CD4-positive, alpha-beta T cell treated with Interleukin-10 for 1 hour (primary cell): Measurements from ENCODE around the gene FHIP2A.
"Not testable (repeated sequence)": the region's sequence is repeated elsewhere in the genome, so short reads cannot be mapped to it uniquely, and the experiment has no call there.

Source experiments
- DNase-seq: peaks from one replicate; pipeline ENCODE4 v3.0.0-alpha.2; 2020

Gene FHIP2A

DNA sequence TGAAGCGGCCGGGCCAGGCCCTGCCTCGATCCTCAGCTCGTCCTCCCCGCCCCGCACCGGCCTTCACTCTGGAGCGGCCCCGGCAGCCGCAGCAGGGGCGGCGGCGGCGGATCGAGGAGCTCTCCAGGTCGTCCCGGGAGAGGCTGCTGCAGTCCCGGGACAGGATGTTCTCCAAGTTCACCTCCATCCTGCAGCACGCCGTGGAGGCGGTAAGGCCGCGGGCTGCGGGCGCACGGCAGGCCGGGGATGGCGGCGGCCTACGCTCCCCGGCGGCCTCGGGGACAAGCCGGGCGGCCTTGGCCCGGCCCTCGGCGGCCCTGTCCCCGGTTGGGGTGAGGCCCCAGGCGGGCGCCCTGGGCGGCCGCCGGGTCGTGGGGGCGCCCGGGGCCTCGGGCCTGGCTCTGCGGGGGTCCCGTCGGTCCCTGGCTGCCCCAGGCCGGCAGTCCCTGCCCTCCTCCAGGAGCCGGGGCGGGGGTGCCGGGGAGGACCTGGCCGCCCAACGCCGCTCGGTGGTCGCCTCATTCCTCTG, 399 bp downstream of the FHIP2A start:
- no peak for DNase-seq

DNA sequence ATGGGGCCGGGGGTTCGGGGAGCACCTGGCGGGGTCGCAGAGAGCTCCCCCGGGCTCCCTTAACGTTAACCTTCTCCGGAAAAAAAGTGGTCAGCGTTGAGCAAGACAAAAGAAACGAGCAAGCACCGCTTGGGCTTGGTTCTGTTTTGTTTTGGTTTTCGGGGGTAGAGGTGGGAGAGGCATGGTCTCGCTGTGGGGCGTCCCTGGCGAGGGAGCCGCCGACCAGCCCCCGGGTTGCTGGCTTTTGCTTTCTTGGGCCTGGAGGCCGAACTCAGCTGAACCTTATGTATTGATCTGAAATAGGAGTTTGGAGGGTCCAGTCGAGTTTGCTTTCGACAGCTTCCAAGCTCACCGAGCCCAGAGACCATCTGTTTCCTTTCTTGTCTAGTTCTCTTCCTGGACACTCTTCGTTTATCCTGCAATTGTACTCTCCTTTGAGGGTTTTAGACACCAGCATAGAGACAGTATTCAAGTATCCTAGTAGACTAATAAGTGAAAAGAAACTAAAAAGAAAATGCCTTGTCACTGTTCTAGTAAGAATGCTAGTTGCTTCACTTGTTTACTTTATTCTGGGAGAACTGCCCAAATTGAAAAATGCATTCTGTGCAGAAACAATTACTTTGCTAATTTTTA, 980 bp downstream of the FHIP2A start:
- DNase-seq, result peak; percentile 38

- no peak for DNase-seq
These were observed 1.5 kb downstream of the FHIP2A start for GRCh38 chr10:114823077-114823463.

DNA sequence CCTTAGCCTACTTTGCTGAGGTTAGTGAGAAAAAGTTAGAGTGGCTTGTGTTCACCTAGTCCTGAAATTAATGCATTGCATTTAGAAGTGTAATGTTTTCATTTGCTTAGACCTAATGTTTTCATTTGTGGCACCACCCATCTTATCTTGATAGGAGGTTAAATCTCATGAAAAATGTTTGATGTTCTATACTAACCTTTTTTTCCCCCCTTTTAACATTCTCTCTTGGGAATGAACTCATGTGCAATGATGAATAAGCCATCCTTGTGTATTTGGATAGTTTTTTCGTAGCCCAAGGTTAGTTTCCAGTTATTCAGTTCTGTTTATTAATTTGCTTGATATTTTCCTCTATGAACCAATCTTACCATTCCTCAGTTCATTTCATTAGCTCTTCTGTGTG, 2.8 kb downstream of the FHIP2A start:
- DNase-seq, result no peak

DNA sequence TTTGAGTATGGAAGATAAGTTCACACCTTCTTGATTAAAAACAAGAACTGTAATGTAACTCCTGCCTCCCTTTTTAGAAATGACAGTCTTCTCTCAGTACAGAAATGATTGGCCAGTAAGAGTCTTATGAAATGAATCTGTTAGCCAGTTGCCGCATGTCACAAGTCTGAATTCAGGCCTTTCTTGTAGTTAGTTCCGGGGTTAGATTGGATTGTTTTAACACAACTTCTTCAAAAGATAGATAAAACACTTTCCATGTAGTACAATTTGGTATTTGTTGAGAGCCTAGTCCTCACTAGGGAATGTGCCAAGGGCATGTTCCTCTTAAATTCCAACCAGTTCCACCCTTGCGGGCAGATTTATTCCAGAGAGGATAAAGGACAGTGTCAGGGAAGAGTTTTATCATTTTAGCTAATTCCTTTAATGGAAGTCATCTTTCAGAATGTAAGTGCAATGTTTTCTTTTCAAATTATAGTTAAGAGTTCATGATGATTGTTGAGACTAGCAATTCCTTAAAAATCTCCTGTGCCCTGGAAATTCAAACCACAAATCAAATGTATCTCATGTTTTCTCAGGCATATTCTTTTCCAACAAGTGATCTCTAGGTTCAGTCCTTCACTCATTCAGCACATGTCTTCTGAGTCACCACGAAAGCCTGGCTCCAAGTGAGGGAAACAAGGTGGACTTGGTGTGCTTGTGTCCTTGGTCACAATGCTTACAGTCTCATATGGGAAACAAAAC, 4.1 kb downstream of the FHIP2A start:
- DNase-seq, result peak; percentile 17

DNA sequence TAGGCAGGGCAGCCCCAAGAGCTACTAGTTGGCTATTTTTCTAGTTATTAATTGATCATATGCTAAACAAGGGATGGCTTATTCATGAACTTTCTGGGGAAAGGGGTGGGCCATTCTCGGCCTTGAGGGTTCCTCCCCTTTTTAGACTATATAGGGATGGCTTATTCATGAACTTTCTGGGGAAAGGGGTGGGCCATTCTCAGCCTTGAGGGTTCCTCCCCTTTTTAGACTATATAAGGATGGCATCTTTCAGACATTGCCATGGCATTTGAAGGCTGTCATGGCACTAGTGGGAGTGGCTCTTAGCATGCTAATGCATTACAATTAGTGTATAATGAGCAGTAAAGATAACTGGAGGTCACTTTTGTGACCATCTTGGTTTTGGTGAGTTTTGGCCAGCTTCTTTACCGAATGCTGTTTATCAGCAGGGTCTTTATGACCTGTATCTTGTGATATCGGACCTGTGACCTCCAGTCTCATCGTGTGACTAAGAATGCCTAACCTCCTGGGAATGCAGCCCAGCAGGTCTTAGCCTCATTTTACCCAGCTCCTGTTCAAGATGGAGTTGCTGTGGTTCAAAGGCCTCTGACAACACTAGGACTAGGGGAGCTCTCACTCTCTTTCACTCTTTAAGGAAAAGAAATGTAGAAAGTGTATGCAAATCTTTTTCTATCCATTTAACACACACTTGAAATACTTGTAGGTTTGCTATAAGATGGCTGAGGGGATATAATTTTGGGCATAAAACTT, 7.8 kb downstream of the FHIP2A start:
- DNase-seq, result no peak

GRCh38 chr10:114831186-114831867, 9.7 kb downstream of the FHIP2A start:
- DNase-seq, result no peak

- no peak for DNase-seq
These were observed 16.1 kb downstream of the FHIP2A start for GRCh38 chr10:114837690-114838089.

GRCh38 chr10:114839901-114840300, 18.3 kb downstream of the FHIP2A start:
- no peak for DNase-seq

DNA sequence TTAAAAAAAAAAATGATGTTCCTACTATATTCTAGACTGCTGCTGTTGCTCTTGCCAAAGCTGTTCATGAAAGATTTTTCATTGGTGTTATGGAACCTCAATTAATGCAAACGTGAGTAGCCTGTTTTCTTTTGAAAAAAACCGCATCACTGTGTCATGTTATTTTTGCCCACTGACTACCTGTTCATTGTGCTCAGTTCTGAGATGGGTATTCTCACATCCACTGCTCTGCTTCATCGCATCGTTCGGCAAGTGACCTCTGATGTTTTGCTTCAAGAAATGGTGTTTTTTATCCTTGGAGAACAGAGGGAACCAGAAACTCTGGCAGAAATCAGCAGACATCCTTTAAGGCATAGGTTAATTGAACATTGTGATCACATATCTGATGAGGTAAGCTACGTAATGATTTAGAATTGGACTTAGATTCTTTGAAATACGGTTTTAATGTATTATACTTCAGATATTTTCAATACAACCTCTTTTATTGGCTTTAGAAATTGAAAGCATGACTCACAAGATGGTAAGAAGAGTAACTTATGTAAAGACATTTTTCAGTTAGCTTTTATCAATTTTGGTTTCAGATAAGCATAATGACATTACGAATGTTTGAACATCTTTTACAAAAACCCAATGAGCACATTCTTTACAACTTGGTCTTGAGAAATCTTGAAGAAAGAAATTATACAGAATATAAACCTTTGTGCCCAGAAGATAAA, 24.6 kb downstream of the FHIP2A start:
- no peak for DNase-seq

DNA sequence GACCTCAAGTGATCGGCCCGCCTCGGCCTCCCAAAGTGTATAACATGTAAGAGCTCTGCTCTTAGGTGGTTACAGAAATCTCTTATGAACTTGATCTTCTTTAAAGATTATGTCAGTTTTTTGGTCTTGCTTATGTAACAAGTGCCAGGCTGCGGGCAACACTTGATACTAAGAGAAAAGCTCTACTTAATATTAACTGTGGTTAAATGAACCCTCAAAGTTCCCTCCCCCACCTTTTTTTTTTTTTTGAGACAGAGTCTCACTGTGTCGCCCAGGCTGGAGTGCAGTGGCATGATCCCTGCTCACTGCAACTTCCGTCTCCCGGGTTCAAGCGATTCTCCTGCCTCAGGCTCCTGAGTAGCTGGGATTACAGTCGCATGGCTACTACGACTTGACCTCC, 25.9 kb downstream of the FHIP2A start:
- DNase-seq, result not testable (repeated sequence)

DNA sequence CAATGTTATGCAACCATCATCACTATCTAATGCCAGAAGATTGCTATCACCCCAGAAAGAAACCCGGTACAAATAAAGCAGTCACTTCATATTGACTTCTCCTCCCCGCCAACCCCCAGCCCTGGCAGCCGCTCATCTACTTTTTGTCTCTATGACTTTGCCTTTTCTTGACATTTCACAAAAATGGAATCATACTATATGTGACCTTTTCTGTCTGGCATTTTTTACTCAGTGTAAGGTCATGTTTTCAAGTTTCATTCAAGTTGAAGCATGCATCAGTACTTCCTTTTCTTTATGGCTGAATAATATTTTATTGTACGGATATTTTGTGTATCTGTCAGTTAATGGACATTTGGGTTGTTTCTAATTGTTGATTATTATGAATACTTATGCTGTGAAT, 28.1 kb downstream of the FHIP2A start:
- no peak for DNase-seq

DNA sequence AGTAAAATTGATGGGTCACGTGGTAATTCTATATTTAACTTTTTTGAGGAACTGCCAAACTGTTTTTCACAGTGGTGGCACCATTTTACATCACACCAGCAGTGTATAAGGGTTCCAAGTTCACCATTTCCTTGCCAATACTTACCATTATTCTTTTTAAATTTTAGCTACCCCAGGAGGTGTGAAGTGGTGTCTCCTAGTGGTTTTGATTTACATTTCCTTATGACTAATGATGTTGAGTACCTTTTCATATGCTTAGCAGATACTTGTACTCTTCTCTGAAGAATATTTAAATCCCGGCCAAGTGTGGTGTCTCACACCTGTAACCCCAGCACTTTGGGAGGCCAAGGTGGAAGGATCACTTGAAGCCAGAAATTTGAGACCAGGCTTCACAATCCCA, 28.5 kb downstream of the FHIP2A start:
- no peak for DNase-seq

- no peak for DNase-seq
These were observed 29.8 kb downstream of the FHIP2A start for GRCh38 chr10:114851336-114851735.

GRCh38 chr10:114852197-114852596, 30.6 kb downstream of the FHIP2A start:
- DNase-seq, result no peak

DNA sequence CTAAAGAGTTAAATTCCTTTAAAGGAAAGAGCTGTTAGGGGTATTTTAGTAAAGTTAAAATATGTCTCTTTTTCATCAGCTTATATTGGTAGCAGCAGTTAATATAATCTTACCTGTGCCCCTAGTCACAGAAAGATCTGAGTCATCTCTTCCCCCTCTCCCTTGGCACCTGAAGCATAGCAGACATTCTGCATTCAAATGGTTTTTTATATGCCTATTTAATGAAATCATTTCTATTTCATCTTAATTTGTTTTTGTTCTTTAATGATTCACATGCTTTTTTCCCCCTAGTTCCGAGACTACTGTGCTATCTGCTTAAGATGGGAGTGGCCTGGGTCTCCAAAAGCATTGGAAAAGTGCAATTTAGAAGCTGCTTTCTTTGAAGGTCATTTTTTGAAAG, 33.3 kb downstream of the FHIP2A start:
- DNase-seq, result no peak

DNA sequence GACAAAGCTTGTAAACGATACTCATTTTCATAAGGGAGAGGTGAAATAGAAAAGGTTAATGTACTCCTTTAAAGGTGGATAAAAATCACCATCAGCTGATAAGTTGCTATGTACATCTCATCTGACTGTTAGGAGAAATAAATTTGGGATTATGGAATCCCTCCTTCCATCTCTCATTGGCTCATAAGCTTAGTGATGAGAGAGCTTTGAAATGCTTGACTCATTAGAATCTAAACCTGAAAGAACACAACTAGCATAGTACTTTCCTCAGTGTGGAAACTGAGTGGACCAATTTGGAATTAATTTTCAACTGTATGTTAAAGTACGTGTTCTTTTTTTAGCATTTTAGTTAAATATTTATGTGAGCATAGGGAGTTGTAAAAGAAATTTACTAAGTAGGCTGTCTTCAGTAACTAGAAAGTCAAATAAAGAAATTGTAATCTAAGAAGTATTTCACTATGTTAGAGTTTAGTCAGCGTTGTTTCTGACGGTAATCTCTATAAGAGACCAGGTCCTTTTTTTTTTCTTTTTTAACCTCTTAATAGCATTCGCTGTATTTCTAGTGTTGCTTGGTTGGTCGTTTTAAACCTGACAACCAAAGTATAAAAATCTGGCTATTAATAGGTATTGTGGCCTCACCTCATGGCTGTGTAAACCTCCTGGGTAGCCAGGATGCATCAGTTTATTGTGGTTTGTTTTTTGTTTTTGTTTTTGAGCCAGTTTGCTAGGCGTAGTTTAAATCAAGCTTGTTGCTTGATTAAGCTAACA, 34.4 kb downstream of the FHIP2A start:
- peak; percentile 23 for DNase-seq

DNA sequence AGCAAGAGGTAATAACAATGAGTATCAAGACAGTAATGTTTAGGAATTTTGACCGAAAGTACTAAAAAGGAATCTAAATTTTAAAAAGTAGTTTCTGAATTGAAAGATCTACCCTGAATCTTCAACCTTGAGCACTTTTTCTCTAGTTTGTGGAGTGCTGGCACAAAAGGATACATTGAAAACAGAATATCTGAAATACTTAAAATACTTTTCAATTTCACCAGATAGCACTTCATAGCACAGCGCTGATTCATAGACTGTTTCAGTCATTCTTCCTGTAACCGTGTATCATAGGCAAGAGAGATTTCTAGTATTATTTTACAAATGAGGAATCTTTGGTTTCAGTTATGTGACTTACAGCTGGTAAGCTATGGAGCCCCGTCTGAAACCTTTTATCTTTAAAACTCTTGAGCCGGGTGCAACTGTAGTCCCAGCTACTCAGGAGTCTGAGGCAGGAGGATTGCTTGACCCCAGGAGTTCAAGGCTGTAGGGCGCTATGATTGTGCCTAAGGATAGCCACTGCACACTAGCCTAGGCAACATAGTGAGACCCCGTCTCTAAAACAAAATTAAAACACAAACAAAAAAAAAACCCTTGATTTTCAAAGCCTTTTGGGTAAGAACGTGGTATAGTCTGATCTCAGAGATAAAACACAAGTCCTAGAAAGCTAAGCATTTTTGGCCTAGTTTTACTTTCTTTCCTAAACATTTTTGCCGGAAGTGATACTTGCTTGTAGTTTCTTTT, 35.1 kb downstream of the FHIP2A start:
- peak; percentile 8 for DNase-seq

DNA sequence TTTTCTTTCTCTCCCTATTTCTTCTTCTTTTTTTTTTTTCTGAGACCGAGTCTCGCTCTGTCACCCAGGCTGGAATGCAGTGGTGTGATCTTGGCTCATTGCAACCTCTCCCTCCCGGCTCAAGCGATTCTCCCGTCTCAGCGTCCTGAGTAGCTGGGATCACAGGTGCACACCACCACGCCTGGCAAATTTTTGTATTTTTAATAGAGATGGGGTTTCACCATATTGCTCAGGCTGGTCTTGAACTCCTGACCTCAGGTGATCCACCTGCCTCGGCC, 35.6 kb downstream of the FHIP2A start:
- not testable (repeated sequence) for DNase-seq

GRCh38 chr10:114857922-114858629, 36.5 kb downstream of the FHIP2A start:
- no peak for DNase-seq

- DNase-seq, result no peak
These were observed 37.6 kb downstream of the FHIP2A start for GRCh38 chr10:114859222-114859621.
